T-helper 17 cell (primary cell): ENCODE results near the gene CELSR2. TPM values are rescaled to one million over a fixed set of nuclear protein-coding genes. Genes with fewer than 3 reads are reported as not detected.

Source experiments
- ATAC-seq: fragments of 150-1000 bp; cut with Tn5 transposase; 2 replicates; pipeline ENCODE4 v1.10.0; 2021; ENCODE audit warnings: mild to moderate bottlenecking, moderate library complexity
- DNase-seq, 3 donors: peaks; one replicate each; pipeline versions ENCODE4 v3.0.0 to v3.0.0-alpha.2; 2020 to 2021
- H3K9me3 ChIP-seq: one replicate; pipeline ENCODE4 v1.7.0; 2013; ENCODE audit warnings: low read length, mild to moderate bottlenecking; ENCODE audit not compliant: control insufficient read depth, poor library complexity, severe bottlenecking
- H3K27ac Mint-ChIP-seq: one replicate; pipeline ENCODE4 v1.8.0; 2022; ENCODE audit warnings: mild to moderate bottlenecking, moderate library complexity, mixed read lengths
- H3K27me3 Mint-ChIP-seq: one replicate; pipeline ENCODE4 v1.8.0; 2022; ENCODE audit warnings: mixed read lengths
- H3K36me3 Mint-ChIP-seq: one replicate; pipeline ENCODE4 v1.8.0; 2022; ENCODE audit warnings: low read depth, mixed read lengths
- H3K4me1 Mint-ChIP-seq: one replicate; pipeline ENCODE4 v1.8.0; 2022; ENCODE audit warnings: mild to moderate bottlenecking, mixed read lengths
- H3K4me3 Mint-ChIP-seq: one replicate; pipeline ENCODE4 v1.8.0; 2022; ENCODE audit warnings: mild to moderate bottlenecking, moderate library complexity, mixed read lengths
- total RNA-seq, 4 donors: library from RNA in 2 of 4; stranded (reverse) in 2 of 4; gene quantifications; one replicate each; pipeline ENCODE4 v1.2.3 and lab custom pipeline; 2022 to 2026

CELSR2 gene
- total RNA-seq, 2 donors from 2014 or later, result 3.2 to 3.3 TPM

- Mint-ChIP-seq H3K4me1 (peaks cover 19% of the 10 kb centered on the region), H3K27me3 (peaks cover 6% of the 10 kb centered on the region), H3K36me3 (no peaks in the 10 kb centered on the region), H3K4me3 (peak overlapping the region; percentile 81), H3K27ac (peak overlapping the region; percentile 21)
- no peaks in the 10 kb centered on the region for H3K9me3 ChIP-seq
- ATAC-seq (no peak), DNase-seq (no peak)
Observed at GRCh38 chr1:109250454-109251276, 1.3 kb downstream of the CELSR2 start.

GRCh38 chr1:109251277-109252166 lies 2.2 kb downstream of the CELSR2 start:
- H3K4me1 Mint-ChIP-seq, result peaks cover 18% of the 10 kb centered on the region
- DNase-seq (no peak), ATAC-seq (no peak)
- H3K36me3 Mint-ChIP-seq, result no peaks in the 10 kb centered on the region
- H3K27me3 Mint-ChIP-seq, result peaks cover 5% of the 10 kb centered on the region
- no peaks in the 10 kb centered on the region for H3K9me3 ChIP-seq
- no peak overlapping the region for H3K4me3 Mint-ChIP-seq
- H3K27ac Mint-ChIP-seq, result no peak overlapping the region

- ATAC-seq (no peak), DNase-seq (no peak)
- H3K4me3 Mint-ChIP-seq, result no peak overlapping the region
- peaks cover 18% of the 10 kb centered on the region for H3K4me1 Mint-ChIP-seq
- H3K27me3 Mint-ChIP-seq, result no peaks in the 10 kb centered on the region
- no peaks in the 10 kb centered on the region for H3K9me3 ChIP-seq
- no peaks in the 10 kb centered on the region for H3K36me3 Mint-ChIP-seq
- H3K27ac Mint-ChIP-seq, result no peak overlapping the region
Observed at GRCh38 chr1:109252167-109252892, 3.0 kb downstream of the CELSR2 start.

GRCh38 chr1:109252893-109253802 lies 3.8 kb downstream of the CELSR2 start:
- ATAC-seq, result no peak
- no peaks in the 10 kb centered on the region for H3K9me3 ChIP-seq
- Mint-ChIP-seq H3K36me3 (no peaks in the 10 kb centered on the region), H3K4me3 (no peak overlapping the region), H3K27me3 (no peaks in the 10 kb centered on the region), H3K4me1 (peaks cover 22% of the 10 kb centered on the region), H3K27ac (no peak overlapping the region)
- no peak for DNase-seq

- Mint-ChIP-seq H3K4me1 (peaks cover 21% of the 10 kb centered on the region), H3K4me3 (no peak overlapping the region), H3K36me3 (no peaks in the 10 kb centered on the region), H3K27ac (no peak overlapping the region), H3K27me3 (no peaks in the 10 kb centered on the region)
- H3K9me3 ChIP-seq, result no peaks in the 10 kb centered on the region
- DNase-seq (no peak), ATAC-seq (no peak)
Observed at GRCh38 chr1:109253803-109254620, 4.7 kb downstream of the CELSR2 start.

- Mint-ChIP-seq H3K27me3 (no peaks in the 10 kb centered on the region), H3K27ac (no peak overlapping the region), H3K36me3 (no peaks in the 10 kb centered on the region), H3K4me3 (no peak overlapping the region), H3K4me1 (peaks cover 18% of the 10 kb centered on the region)
- ATAC-seq (no peak), DNase-seq (no peak)
- H3K9me3 ChIP-seq, result no peaks in the 10 kb centered on the region
Observed at GRCh38 chr1:109254621-109255096, 5.3 kb downstream of the CELSR2 start.

GRCh38 chr1:109255097-109255651 lies 5.8 kb downstream of the CELSR2 start:
- Mint-ChIP-seq H3K27me3 (no peaks in the 10 kb centered on the region), H3K36me3 (no peaks in the 10 kb centered on the region), H3K4me1 (peaks cover 18% of the 10 kb centered on the region), H3K4me3 (no peak overlapping the region), H3K27ac (peak overlapping the region; percentile 82)
- ATAC-seq (no peak), DNase-seq (no peak)
- no peaks in the 10 kb centered on the region for H3K9me3 ChIP-seq

- Mint-ChIP-seq H3K27ac (peak overlapping the region; percentile 82), H3K4me3 (no peak overlapping the region), H3K27me3 (no peaks in the 10 kb centered on the region), H3K4me1 (peaks cover 18% of the 10 kb centered on the region), H3K36me3 (no peaks in the 10 kb centered on the region)
- H3K9me3 ChIP-seq, result no peaks in the 10 kb centered on the region
- no peak for ATAC-seq
- DNase-seq, result no peak
Observed at GRCh38 chr1:109255678-109256077, 6.3 kb downstream of the CELSR2 start.

GRCh38 chr1:109256085-109256484 lies 6.7 kb downstream of the CELSR2 start:
- no peak for ATAC-seq
- Mint-ChIP-seq H3K4me1 (peaks cover 15% of the 10 kb centered on the region), H3K36me3 (no peaks in the 10 kb centered on the region), H3K4me3 (no peak overlapping the region), H3K27me3 (no peaks in the 10 kb centered on the region), H3K27ac (peak overlapping the region; percentile 82)
- no peaks in the 10 kb centered on the region for H3K9me3 ChIP-seq
- no peak for DNase-seq

- no peaks in the 10 kb centered on the region for H3K9me3 ChIP-seq
- H3K4me1 Mint-ChIP-seq, result peaks cover 12% of the 10 kb centered on the region
- H3K4me3 Mint-ChIP-seq, result no peak overlapping the region
- DNase-seq (no peak), ATAC-seq (no peak)
- H3K36me3 Mint-ChIP-seq, result no peaks in the 10 kb centered on the region
- peak overlapping the region; percentile 24 for H3K27ac Mint-ChIP-seq
- H3K27me3 Mint-ChIP-seq, result no peaks in the 10 kb centered on the region
Observed at GRCh38 chr1:109256971-109257681, 7.8 kb downstream of the CELSR2 start.
